ENCODE results near the gene SAPCD2.

DNA sequence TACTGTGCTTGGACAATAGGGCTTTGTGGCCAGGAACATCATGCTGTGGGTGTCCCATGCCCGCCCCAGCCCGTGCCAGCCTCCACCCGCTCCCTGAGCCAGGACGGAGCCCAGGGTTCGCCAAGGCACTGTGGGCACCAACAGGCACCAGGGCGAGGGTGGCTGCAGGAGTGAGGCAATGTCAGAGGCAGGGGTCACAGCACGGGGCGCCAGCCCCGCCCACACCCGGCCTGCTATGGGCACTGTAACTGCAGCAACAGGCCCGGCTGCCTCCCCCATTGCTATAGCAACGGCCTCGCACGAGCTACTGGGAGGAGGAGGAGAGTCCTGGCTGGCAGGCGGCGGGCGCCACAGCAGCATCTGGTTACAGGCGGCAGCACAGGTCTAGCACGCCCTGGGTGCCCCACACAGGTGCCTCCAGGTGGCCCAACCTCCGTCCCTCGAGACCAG lies 44.8 kb downstream of the SAPCD2 start:
- TF ChIP-seq EZH2 (IDR thresholded peaks at IDR 0.05; ENCODE audit: borderline replicate concordance, insufficient read depth, low read length, poor library complexity, severe bottlenecking), result no peak
- TF ChIP-seq, protein P1, sequence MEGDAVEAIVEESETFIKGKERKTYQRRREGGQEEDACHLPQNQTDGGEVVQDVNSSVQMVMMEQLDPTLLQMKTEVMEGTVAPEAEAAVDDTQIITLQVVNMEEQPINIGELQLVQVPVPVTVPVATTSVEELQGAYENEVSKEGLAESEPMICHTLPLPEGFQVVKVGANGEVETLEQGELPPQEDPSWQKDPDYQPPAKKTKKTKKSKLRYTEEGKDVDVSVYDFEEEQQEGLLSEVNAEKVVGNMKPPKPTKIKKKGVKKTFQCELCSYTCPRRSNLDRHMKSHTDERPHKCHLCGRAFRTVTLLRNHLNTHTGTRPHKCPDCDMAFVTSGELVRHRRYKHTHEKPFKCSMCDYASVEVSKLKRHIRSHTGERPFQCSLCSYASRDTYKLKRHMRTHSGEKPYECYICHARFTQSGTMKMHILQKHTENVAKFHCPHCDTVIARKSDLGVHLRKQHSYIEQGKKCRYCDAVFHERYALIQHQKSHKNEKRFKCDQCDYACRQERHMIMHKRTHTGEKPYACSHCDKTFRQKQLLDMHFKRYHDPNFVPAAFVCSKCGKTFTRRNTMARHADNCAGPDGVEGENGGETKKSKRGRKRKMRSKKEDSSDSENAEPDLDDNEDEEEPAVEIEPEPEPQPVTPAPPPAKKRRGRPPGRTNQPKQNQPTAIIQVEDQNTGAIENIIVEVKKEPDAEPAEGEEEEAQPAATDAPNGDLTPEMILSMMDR (IDR thresholded peaks at IDR 0.05; ENCODE audit: poor library complexity, severe bottlenecking), result no peak
- TF ChIP-seq POLR2AphosphoS5 (IDR thresholded peaks at IDR 0.05), result no peak
- TF ChIP-seq EP300 (conservative IDR thresholded peaks at IDR 0.05; ENCODE audit: poor library complexity, severe bottlenecking), result no peak
- TF ChIP-seq MXI1 (conservative IDR thresholded peaks at IDR 0.05; ENCODE audit: poor library complexity, severe bottlenecking), result no peak
- no peak for TF ChIP-seq RAD21 (conservative IDR thresholded peaks at IDR 0.05)
- TF ChIP-seq SMC3 (conservative IDR thresholded peaks at IDR 0.05; ENCODE audit: poor library complexity), result no peak
- TF ChIP-seq, protein P2, sequence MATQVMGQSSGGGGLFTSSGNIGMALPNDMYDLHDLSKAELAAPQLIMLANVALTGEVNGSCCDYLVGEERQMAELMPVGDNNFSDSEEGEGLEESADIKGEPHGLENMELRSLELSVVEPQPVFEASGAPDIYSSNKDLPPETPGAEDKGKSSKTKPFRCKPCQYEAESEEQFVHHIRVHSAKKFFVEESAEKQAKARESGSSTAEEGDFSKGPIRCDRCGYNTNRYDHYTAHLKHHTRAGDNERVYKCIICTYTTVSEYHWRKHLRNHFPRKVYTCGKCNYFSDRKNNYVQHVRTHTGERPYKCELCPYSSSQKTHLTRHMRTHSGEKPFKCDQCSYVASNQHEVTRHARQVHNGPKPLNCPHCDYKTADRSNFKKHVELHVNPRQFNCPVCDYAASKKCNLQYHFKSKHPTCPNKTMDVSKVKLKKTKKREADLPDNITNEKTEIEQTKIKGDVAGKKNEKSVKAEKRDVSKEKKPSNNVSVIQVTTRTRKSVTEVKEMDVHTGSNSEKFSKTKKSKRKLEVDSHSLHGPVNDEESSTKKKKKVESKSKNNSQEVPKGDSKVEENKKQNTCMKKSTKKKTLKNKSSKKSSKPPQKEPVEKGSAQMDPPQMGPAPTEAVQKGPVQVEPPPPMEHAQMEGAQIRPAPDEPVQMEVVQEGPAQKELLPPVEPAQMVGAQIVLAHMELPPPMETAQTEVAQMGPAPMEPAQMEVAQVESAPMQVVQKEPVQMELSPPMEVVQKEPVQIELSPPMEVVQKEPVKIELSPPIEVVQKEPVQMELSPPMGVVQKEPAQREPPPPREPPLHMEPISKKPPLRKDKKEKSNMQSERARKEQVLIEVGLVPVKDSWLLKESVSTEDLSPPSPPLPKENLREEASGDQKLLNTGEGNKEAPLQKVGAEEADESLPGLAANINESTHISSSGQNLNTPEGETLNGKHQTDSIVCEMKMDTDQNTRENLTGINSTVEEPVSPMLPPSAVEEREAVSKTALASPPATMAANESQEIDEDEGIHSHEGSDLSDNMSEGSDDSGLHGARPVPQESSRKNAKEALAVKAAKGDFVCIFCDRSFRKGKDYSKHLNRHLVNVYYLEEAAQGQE (IDR thresholded peaks at IDR 0.05; ENCODE audit: borderline replicate concordance), result no peak
- no peak for TF ChIP-seq TAF1 (IDR thresholded peaks at IDR 0.05; ENCODE audit: low read depth)
